H1 (cell line): ENCODE data around the gene CTSW. TPM values are rescaled to one million over a fixed set of nuclear protein-coding genes. Genes with fewer than 3 reads are reported as not detected.

Experiments used
- CTCF ChIA-PET: fragments of 300-600 bp; sonication (Branson Sonifier 250); formaldehyde crosslinking; loops from one replicate; lab custom pipeline; 2021; ENCODE audit not compliant: partially characterized antibody; lab: Charles Lee
- POLR2A ChIA-PET: fragments of 300-600 bp; sonication (Branson Sonifier 250); formaldehyde crosslinking; loops from one replicate; lab custom pipeline; 2021; ENCODE audit warnings: inconsistent platforms; ENCODE audit not compliant: partially characterized antibody; lab: Charles Lee
- DNase-seq, 2 experiments: peaks; one replicate each; pipeline versions ENCODE4 v3.0.0 to v3.0.0-alpha.2; 2010 to 2022; ENCODE audit warnings: low spot score in 2 of 2, low read depth in 1 of 2, mixed read lengths in 1 of 2
- FAIRE-seq: peaks from 2 replicates; lab custom pipeline; 2011; peaks lifted over from hg19 to GRCh38; lab: Jason Lieb, UNC
- H2AFZ ChIP-seq: 2 replicates; pipeline ENCODE4 v1.8.1; 2012; ENCODE audit warnings: low read length, inconsistent platforms
- H2AK5ac ChIP-seq: 2 replicates; pipeline ENCODE4 v1.6.1; 2013; ENCODE audit warnings: low read depth, low read length
- H2BK120ac ChIP-seq: replicated peaks from 2 replicates; pipeline ENCODE3; 2013; ENCODE audit warnings: low read depth, low read length, inconsistent platforms
- H2BK12ac ChIP-seq: 2 replicates; pipeline ENCODE4 v1.6.1; 2013; ENCODE audit warnings: low read depth, low read length
- H2BK15ac ChIP-seq: 2 replicates; pipeline ENCODE4 v1.6.1; 2013; ENCODE audit warnings: low read length
- H2BK20ac ChIP-seq: 2 replicates; pipeline ENCODE4 v1.6.1; 2013; ENCODE audit warnings: low read length
- H2BK5ac ChIP-seq: 2 replicates; pipeline ENCODE4 v1.6.1; 2013; ENCODE audit warnings: low read depth, low read length
- H3K14ac ChIP-seq: 2 replicates; pipeline ENCODE4 v1.6.1; 2013; ENCODE audit warnings: inconsistent platforms; ENCODE audit not compliant: insufficient read length
- H3K18ac ChIP-seq: 2 replicates; pipeline ENCODE4 v1.6.1; 2013; ENCODE audit warnings: low read length; ENCODE audit errors: extremely low read depth
- H3K23ac ChIP-seq: 2 replicates; pipeline ENCODE4 v1.6.1; 2013; ENCODE audit warnings: inconsistent platforms; ENCODE audit not compliant: insufficient read length
- H3K23me2 ChIP-seq: 2 replicates; pipeline ENCODE4 v1.6.1; 2013; ENCODE audit warnings: low read depth, low read length
- H3K27ac ChIP-seq: 2 replicates; pipeline ENCODE4 v1.6.1; 2011; ENCODE audit warnings: low read depth, low read length, inconsistent platforms
- H3K27me3 ChIP-seq, 4 experiments: replicated peaks in 1 of 4; 1 replicate in 1 of 4; 2 replicates in 3 of 4; pipeline versions ENCODE4 v1.6.1 to v1.8.1; 2011 to 2013; ENCODE audit warnings: low read length in 3 of 4, mild to moderate bottlenecking in 3 of 4, inconsistent platforms in 2 of 4, mixed read lengths in 2 of 4, moderate library complexity in 1 of 4; ENCODE audit not compliant: control insufficient read depth in 3 of 4, insufficient read depth in 3 of 4; ENCODE audit errors: extremely low read depth in 1 of 4
- H3K36me3 ChIP-seq, 4 experiments: 2 replicates each; pipeline versions ENCODE4 v1.6.1 to v1.8.1; 2011 to 2013; ENCODE audit warnings: mild to moderate bottlenecking in 4 of 4, low read length in 3 of 4, moderate library complexity in 2 of 4, control low read depth in 1 of 4, inconsistent platforms in 1 of 4; ENCODE audit not compliant: insufficient read depth in 4 of 4, control insufficient read depth in 2 of 4
- H3K4ac ChIP-seq: replicated peaks from 2 replicates; pipeline ENCODE3; 2013; ENCODE audit warnings: low read length, low read depth, mixed read lengths, inconsistent platforms; ENCODE audit not compliant: insufficient read length
- H3K4me1 ChIP-seq, 4 experiments: replicated peaks in 1 of 4; 1 replicate in 1 of 4; 2 replicates in 3 of 4; pipeline versions ENCODE4 v1.6.1 to v1.8.1; 2011 to 2013; ENCODE audit warnings: low read length in 3 of 4, inconsistent platforms in 2 of 4, mixed read lengths in 1 of 4; ENCODE audit not compliant: insufficient read depth in 4 of 4, control insufficient read depth in 3 of 4
- H3K4me2 ChIP-seq, 2 experiments: 2 replicates each; pipeline versions ENCODE4 v1.6.1 to v1.8.1; 2011 to 2013; ENCODE audit warnings: low read depth in 2 of 2, low read length in 2 of 2, control low read depth in 1 of 2, inconsistent platforms in 1 of 2, mild to moderate bottlenecking in 1 of 2; ENCODE audit not compliant: insufficient read depth in 1 of 2
- H3K4me3 ChIP-seq, 4 experiments: fragments of 200-600, 300-600 bp in 1 of 4; sonication (generic), shearing (Covaris generic), sonication (Bioruptor Twin) in 1 of 4; 2 replicates each; pipeline versions ENCODE4 v1.5.1 to v1.8.1; 2011 to 2016; ENCODE audit warnings: low read length in 4 of 4, low read depth in 3 of 4, control low read depth in 2 of 4, inconsistent platforms in 2 of 4, mild to moderate bottlenecking in 2 of 4, mixed read lengths in 1 of 4, moderate library complexity in 1 of 4; ENCODE audit not compliant: insufficient read depth in 2 of 4; ENCODE audit errors: extremely low read depth in 1 of 4
- H3K56ac ChIP-seq: replicated peaks from 2 replicates; pipeline ENCODE3; 2013; ENCODE audit warnings: low read depth, mild to moderate bottlenecking, mixed read lengths, low read length, inconsistent platforms; ENCODE audit not compliant: insufficient read length
- H3K79me1 ChIP-seq: 2 replicates; pipeline ENCODE4 v1.6.1; 2013; ENCODE audit warnings: low read depth, low read length, control low read depth
- H3K79me2 ChIP-seq, 2 experiments: 2 replicates each; pipeline versions ENCODE4 v1.6.1 to v1.8.1; 2012 to 2013; ENCODE audit warnings: low read length in 2 of 2, mild to moderate bottlenecking in 2 of 2, inconsistent platforms in 1 of 2; ENCODE audit not compliant: insufficient read depth in 2 of 2, control insufficient read depth in 1 of 2
- H3K9ac ChIP-seq, 4 experiments: replicated peaks in 1 of 4; 1 replicate in 1 of 4; 2 replicates in 3 of 4; pipeline versions ENCODE4 v1.6.1 to v1.8.1; 2011 to 2013; ENCODE audit warnings: low read depth in 3 of 4, low read length in 3 of 4, control low read depth in 2 of 4, mild to moderate bottlenecking in 2 of 4, moderate library complexity in 2 of 4, inconsistent platforms in 1 of 4; ENCODE audit errors: extremely low read depth in 1 of 4
- H3K9me3 ChIP-seq, 2 experiments: 2 replicates each; pipeline versions ENCODE4 v1.6.1 to v1.8.1; 2012 to 2013; ENCODE audit warnings: mild to moderate bottlenecking in 2 of 2, moderate library complexity in 2 of 2, control low read depth in 1 of 2, inconsistent platforms in 1 of 2, low read depth in 1 of 2, low read length in 1 of 2, mixed read lengths in 1 of 2; ENCODE audit not compliant: insufficient read depth in 2 of 2
- H4K20me1 ChIP-seq, 2 experiments: replicated peaks in 1 of 2; 2 replicates each; pipeline versions ENCODE3 to v1.8.1; 2011 to 2013; ENCODE audit warnings: inconsistent platforms in 2 of 2, low read length in 2 of 2, mild to moderate bottlenecking in 1 of 2; ENCODE audit not compliant: insufficient read depth in 2 of 2, control insufficient read depth in 1 of 2
- H4K5ac ChIP-seq: 2 replicates; pipeline ENCODE4 v1.6.1; 2013; ENCODE audit warnings: low read length, low read depth, mixed read lengths, inconsistent platforms; ENCODE audit not compliant: insufficient read length
- H4K8ac ChIP-seq: 2 replicates; pipeline ENCODE4 v1.8.0; 2013; ENCODE audit warnings: mild to moderate bottlenecking, moderate library complexity, low read length, inconsistent platforms; ENCODE audit not compliant: insufficient read depth; ENCODE audit errors: extremely low read depth
- H4K91ac ChIP-seq: replicated peaks from 2 replicates; pipeline ENCODE3; 2013; ENCODE audit warnings: low read length, mixed read lengths, inconsistent platforms; ENCODE audit not compliant: insufficient read length
- ATF2 ChIP-seq: IDR thresholded peaks from 2 replicates; pipeline ENCODE4 v1.6.1; 2012; ENCODE audit warnings: low read length, inconsistent platforms
- BCL11A ChIP-seq, 2 experiments: IDR thresholded peaks; one replicate each; pipeline ENCODE4 v1.6.1; 2011; ENCODE audit warnings: low read depth in 2 of 2, low read length in 2 of 2, mild to moderate bottlenecking in 2 of 2
- HDAC2 ChIP-seq, 2 experiments: fragments of 300-600 bp in 1 of 2; sonication (generic) in 1 of 2; IDR thresholded peaks; 2 replicates each; pipeline ENCODE4 v1.6.1; 2011 to 2012; ENCODE audit warnings: low read depth in 2 of 2, low read length in 2 of 2, mild to moderate bottlenecking in 2 of 2, moderate library complexity in 2 of 2, borderline replicate concordance in 1 of 2, inconsistent platforms in 1 of 2
- KDM1A ChIP-seq: fragments of 200-600, 300-600 bp; sonication (generic); IDR thresholded peaks from 2 replicates; pipeline ENCODE4 v1.7.1; 2016; ENCODE audit warnings: mild to moderate bottlenecking, low read length, borderline replicate concordance
- KDM4A ChIP-seq: IDR thresholded peaks from one replicate; pipeline ENCODE4 v1.7.1; 2012; ENCODE audit warnings: low read depth, mild to moderate bottlenecking, moderate library complexity, low read length, inconsistent platforms; ENCODE audit not compliant: severe bottlenecking
- POLR2AphosphoS5 ChIP-seq: IDR thresholded peaks from 2 replicates; pipeline ENCODE4 v1.6.1; 2011; ENCODE audit warnings: low read depth, low read length
- RFX5 ChIP-seq: IDR thresholded peaks from 2 replicates; pipeline ENCODE4 v1.6.1; 2011; ENCODE audit warnings: low read depth, low read length, improper control_type of control experiment, borderline replicate concordance
- SP2 ChIP-seq: IDR thresholded peaks from 2 replicates; pipeline ENCODE4 v1.6.1; 2012; ENCODE audit warnings: mild to moderate bottlenecking, low read length, inconsistent platforms
- WGBS, 2 experiments: shearing (Covaris generic) in 1 of 2; methylation state at CpG; one replicate each; pipeline versions ENCODE4 v1.1.6 to v1.1.7; 2013 to 2015; ENCODE audit warnings: low lambda C conversion rate in 2 of 2, mixed read lengths in 2 of 2, inconsistent platforms in 1 of 2, low coverage in 1 of 2, missing lambda C conversion rate in 1 of 2; ENCODE audit not compliant: insufficient replicate concordance in 2 of 2, insufficient coverage in 1 of 2, insufficient read length in 1 of 2; ENCODE audit errors: extremely low coverage in 1 of 2, missing lambda C conversion rate in 1 of 2; 5-methylcytosine and 5-hydroxymethylcytosine counted together
- polyA plus RNA-seq, 7 experiments: library from polyadenylated mRNA; depleted of rRNA in 3 of 7; stranded (reverse) in 5 of 7; unstranded in 2 of 7; fragments of >200 nt in 5 of 7; fragments of 200-250 nt in 2 of 7; gene quantifications; 1 replicate in 5 of 7; 2 replicates in 1 of 7; 4 replicates in 1 of 7; pipeline versions ENCODE4 v1.2.1 to v1.2.3, GENCODE V29; 2011 to 2013; ENCODE audit warnings: missing spikeins in 2 of 7, mixed read lengths in 2 of 7
- total RNA-seq: library from RNA; stranded (reverse); fragmentation: NEBNext Ultra II Directional; extraction: Animal tissue kit (Norgen Biotek cat#: 25700); gene quantifications from 2 replicates; pipeline ENCODE4 v1.2.1, GENCODE V29; 2021

CTSW gene
- total and polyA plus RNA-seq, 2 of the 8 experiments (the other 6 are each of a cell fraction or from before 2014, with no cell fraction given): not detected

- Histone ChIP-seq H4K91ac (no peak overlapping the region), H3K79me1 (no peaks in the 10 kb centered on the region; the same call in 1 of the 2 replicates), H2BK120ac (no peak overlapping the region), H3K9me3 (no peaks in the 10 kb centered on the region), H3K27ac (no peak overlapping the region), H4K5ac (no peak overlapping the region), H2AK5ac (no peak overlapping the region), H3K27me3 (peaks cover 0 to 27% (median 11%) of the 10 kb centered on the region in 4 experiments; a peak in 3 of 7 replicates), H3K79me2 (no peaks in the 10 kb centered on the region), H3K9ac (0 out of 7 replicates have a peak overlapping the region, but pooled peaks of 1 of the 4 experiments have one; percentile 20), H2BK20ac (no peak overlapping the region), H4K8ac (peak overlapping the region; percentile 31), H3K4me2 (peak overlapping the region; percentile 86 to 93), H3K18ac (no peak overlapping the region), H3K14ac (no peak overlapping the region), H3K56ac (no peak overlapping the region), H2BK12ac (no peak overlapping the region), H3K4me3 (peak overlapping the region; percentile 64 to 74 (median 74)), H3K36me3 (peaks cover 5 to 17% (median 14%) of the 10 kb centered on the region in 4 experiments), H3K4me1 (peaks cover 0 to 6% (median 3%) of the 10 kb centered on the region in 4 experiments; a peak in 4 of 7 replicates), H3K4ac (no peak overlapping the region), H2AFZ (no peak overlapping the region), H3K23me2 (peaks cover 4% of the 10 kb centered on the region; the same call in 1 of the 2 replicates), H4K20me1 (peaks cover 0 to 2% of the 10 kb centered on the region in 2 experiments), H3K23ac (no peak overlapping the region), H2BK15ac (no peak overlapping the region), H2BK5ac (no peak overlapping the region)
- CTCF ChIA-PET: interaction anchor here (1.4 to 9.9 kb wide), 7 partner anchors 8 to 64 kb away, joined by 3 to 210 read pairs (median 71); partner anchors contain the start of genes CCDC85B, CFL1, FIBP and MUS81
- POLR2A ChIA-PET: interaction anchor here (0.6 to 39.7 kb wide), 4 partner anchors 7 to 115 kb away, joined by 3 to 1071 read pairs (median 538); partner anchors contain the start of genes CCDC85B, CFL1, CTSW and EFEMP2
- DNase-seq: peak in 1 of 2 experiments; percentile 90
- WGBS, 2 experiments: 10% methylated on average over 29 of the region's 29 CpGs; no CpG with 5 or more reads in 1 of the 2 experiments
- TF ChIP-seq KDM4A (peak; percentile 38), KDM1A (peak; percentile 56; the same call in 1 of the 2 replicates), POLR2AphosphoS5 (peak; percentile 24; the same call in 1 of the 2 replicates), HDAC2 (IDR thresholded peaks at IDR 0.05; ENCODE audit: borderline replicate concordance in 1 of 2, low read depth in 2 of 2, low read length in 2 of 2) (0 out of 4 replicates have a peak, but pooled peaks of 1 of the 2 experiments have one; percentile 22), SP2 (no peak), ATF2 (no peak), RFX5 (no peak), BCL11A (IDR thresholded peaks at IDR 0.05; ENCODE audit: low read depth in 2 of 2, low read length in 2 of 2) (no peak)
- peak; percentile 28 for FAIRE-seq
These were observed 12.2 kb upstream of the CTSW start for GRCh38 chr11:65867284-65868071.
